Stimulated activated CD8-positive, alpha-beta memory T cell treated with anti-CD3 and anti-CD28 coated beads, Interleukin-4, amount 100 ng/mL, for 4 hours (primary cell): ENCODE data around the gene PGR.

Source experiments
- DNase-seq, 2 donors: peaks; one replicate each; pipeline ENCODE4 v3.0.0-alpha.2; 2020; ENCODE audit warnings: low read depth in 2 of 2, low spot score in 1 of 2

Gene PGR

DNA sequence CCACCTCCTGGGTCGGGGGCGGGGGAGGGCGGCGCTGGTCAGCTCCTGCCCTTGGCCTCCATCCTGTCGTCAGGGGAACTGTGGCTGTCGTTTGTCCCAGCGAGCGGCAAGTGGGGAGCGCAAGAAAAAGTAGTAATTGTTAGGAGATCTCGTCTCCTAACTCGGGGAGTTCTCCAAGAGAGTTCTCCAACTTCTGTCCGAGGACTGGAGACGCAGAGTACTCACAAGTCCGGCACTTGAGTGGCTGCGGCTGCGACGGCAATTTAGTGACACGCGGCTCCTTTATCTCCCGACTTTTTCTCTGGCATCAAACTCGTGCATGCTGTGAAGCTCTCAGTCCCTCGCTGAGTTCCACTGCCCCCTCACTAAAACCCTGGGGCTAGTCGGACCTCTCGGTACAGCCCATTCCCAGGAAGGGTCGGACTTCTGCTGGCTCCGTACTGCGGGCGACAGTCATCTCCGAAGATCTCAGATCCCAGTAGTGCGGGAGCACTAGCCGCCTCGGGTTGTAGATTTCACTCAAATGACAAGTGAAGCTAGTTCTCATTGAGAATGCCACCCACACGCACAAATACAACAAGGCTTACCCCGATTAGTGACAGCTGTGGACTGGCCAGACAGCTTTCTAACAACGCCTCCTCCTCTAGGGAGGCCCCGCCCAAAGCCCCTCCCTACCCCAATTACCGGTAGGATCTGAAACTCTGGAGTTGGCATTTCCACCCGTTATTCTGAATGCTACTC is at the start of gene PGR:
TSS of gene PGR (minus strand) at position 611 of the 741 bp plus-strand sequence. CDS start 743 bp downstream, outside the sequence.
- DNase-seq: no peak

- DNase-seq: no peak
These were observed 46.8 kb upstream of the PGR start for GRCh38 chr11:101176381-101176780.

DNA sequence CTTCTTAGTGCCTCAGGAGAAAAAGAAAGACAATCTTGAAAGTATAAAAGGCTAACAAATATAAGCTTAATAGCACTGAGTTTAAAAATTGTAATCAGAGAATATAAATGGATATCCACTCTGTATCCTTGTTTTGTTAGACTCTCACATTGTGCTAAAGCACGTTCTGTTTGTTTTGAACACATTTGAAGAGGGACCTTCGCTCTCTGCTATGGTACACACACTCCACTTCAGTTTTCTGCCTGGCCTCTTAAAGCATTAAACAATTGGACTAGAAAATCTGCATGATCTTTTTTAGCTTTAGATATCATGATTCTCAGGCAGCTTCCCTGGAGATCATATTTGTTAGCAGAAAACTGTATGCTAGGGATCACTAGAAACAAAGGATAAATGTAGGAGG is 40.3 kb upstream of the PGR start:
- no peak for DNase-seq

GRCh38 chr11:101166038-101166437 is 36.4 kb upstream of the PGR start:
- no peak for DNase-seq

DNA sequence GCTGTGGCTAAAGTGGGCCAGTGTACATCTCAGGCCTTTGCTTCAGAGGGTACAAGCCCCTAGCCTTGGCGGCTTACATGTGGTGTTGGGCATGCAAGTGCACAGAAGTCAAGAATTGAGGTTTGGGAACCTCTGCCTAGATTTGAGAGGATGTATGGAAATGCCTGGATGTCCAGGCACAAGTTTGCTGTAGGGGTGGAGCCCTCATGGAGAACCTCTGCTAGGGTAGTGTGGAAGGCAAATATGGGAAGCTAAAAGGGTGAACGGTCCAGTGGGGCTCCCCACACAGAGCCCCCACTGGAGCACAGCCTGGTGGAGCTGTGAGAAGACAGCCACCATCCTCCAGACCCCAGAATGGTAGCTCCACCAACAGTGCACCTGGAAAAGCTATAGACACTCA is 28.5 kb upstream of the PGR start:
- no peak for DNase-seq

- no peak for DNase-seq
These were observed 8.8 kb upstream of the PGR start for GRCh38 chr11:101138245-101138930.

DNA sequence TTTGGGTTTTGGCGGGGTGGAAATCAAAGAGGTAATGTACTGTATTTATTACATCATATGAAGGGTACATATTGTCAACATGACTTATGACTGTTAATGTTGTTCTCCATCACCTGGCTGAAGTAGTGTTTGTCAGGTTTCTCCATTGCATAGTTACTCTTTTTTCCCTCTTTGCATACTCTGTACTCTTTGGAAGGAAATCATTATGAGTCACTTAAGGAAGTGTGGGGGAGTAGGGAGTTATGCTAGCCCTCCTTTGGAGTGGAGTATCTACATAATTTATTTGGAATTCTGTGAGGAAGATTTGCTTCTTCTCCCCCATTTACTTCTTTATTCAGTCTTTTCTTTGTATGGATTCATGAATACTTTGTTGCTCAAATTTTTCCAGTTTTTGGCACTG is 3.6 kb upstream of the PGR start:
- DNase-seq: no peak

DNA sequence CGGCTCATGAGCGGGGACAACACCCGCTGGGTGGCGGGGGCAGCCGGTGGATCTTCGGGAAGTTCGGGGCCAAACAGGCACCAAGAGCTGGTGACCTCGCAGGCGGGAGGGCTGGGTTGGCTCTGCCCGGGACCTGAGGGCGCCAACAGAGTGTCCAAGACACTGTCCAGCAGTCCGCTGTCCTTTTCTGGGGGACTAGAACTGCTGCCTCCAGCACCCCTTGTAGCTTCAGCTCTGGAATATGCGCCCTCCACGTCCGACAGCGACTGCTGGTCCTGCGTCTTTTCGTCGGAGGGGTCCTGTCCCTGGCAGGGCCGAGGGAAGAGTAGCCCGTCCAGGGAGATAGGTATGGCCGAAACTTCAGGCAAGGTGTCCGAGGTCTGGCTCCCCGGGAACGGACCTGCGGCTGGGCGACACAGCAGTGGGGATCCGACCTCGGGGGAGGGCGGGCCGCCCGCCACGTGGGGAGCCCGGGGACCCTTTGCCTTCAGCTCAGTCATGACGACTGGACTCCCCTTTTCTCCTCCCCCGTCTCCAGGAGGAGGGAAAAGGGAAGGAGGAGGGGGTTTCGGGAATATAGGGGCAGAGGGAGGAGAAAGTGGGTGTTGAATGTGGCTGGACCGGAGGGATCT is 926 bp downstream of the PGR start:
- DNase-seq: no peak

DNA sequence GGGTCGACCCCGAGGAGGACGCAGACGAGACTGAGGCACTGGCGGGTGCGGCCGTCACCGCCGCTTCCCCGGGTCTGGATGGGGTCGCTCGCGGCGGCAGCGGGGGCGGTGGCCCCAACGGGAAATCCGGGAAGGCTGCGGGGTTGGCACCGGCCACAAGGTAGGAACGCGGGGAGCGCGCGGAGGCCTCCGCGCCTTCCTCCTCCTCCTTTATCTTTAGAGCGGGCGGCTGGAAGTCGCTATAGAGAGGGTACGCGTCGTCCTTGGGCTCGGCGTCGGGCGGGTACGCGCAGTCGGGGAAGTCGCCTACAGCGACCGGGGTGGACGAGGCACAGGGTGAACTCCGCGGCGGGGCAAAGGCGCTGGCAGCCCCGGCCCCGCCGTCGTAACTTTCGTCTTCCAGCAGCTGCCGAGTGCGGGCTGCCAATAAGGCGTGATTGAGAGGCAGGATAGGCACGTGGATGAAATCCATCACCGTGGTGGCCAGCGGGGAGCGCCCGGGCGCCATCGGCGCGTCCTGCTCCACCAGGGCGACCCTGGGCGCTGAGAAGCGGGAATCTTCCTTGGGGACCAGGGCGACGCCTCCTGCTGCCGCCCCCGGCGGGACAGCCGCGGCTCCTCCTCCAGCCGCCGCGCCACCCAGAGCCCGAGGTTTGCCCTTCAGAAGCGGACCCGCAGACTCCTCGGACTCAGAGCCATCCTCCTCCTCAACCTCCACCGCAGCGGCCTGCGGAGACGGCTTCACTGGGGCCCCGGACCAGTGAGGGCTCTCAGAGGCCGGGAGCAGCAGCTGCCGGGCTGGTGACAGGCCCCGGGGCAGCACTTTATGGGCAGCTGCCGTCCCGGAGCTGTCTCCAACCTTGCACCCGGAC is 1.7 kb downstream of the PGR start:
- no peak for DNase-seq

DNA sequence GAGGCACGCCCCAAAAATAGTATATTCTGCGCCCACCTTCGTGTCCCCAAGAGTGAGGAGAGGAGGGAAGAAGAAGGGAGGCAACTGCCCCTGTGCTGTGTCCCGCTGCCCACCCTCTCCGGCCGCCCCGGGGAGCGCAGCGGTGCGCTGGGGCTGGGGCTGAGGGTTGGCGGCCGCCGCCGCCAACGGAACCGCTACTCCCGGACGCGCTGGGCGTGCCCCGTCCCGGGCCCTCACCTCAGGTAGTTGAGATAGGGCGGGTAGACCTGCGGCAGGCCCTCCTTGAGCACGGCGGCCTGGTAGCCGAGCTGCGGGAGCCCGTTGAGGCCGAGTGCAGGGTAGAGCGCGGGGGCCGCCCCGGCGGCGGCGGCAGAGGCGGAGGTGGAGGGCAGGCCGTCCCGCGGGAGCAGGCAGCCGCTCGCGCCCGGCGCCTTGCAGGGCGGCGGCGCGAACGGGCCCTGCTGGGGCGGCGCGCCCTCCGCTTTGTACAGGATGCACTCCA is 2.4 kb downstream of the PGR start:
- DNase-seq: no peak

DNA sequence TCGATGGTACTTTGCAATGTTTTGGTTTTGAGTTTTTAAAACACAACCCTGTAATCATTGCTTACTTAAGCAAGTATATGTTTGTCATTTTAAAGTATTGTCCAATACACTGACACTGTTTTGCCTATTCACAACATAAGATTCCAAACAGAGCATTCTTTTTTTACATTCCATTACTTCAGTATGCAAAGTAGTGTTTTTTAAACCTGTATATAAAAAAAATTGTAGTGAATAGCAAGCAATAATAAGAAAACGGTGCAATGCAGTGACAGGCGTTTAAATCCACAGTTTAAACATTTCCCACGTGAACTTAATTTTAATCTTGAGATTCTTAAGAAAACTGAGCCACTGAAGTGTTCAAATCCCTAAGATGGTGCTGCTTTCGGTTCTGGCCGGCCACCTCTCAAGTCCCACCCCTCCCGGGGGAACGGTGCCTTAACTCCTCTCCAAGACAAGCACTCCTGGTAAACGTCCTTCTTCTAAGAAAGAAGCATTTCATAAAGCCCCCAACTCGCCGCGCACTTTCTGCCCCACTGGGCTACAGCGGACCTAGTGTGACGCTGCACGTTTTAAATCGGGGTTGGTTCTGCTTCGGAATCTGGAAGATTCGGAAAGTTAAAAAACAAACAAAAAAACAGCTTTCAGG is 2.9 kb downstream of the PGR start:
- DNase-seq: no peak

- DNase-seq: no peak
These were observed 13.9 kb downstream of the PGR start for GRCh38 chr11:101115671-101116160.

- DNase-seq: no peak
These were observed 16.1 kb downstream of the PGR start for GRCh38 chr11:101113540-101113939.

DNA sequence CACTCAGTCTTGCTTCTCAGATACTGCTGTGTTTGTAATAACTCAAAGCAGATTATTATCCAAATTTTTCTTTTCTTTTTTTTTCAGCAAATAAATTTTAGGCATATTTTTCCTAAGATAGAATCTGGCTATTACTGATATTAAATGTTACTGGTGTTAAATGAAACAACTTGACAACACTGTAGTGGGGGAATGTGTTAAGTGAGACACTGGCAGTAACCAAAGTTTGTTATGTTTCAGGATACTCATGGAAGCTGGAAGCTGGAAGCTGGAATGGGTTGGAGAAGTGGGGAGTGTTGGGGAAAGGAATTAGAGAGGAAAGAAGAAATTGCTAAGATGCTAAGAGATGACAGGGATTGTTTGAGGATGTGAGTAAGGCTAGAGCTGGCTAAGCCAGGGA is 24.9 kb downstream of the PGR start:
- no peak for DNase-seq

- no peak for DNase-seq
These were observed 26.2 kb downstream of the PGR start for GRCh38 chr11:101103433-101103832.

- no peak for DNase-seq
These were observed 29.0 kb downstream of the PGR start for GRCh38 chr11:101100601-101101000.

GRCh38 chr11:101096036-101096704 is 33.4 kb downstream of the PGR start:
- no peak for DNase-seq

GRCh38 chr11:101091781-101092180 is 37.8 kb downstream of the PGR start:
- DNase-seq: no peak

- no peak for DNase-seq
These were observed 38.8 kb downstream of the PGR start for GRCh38 chr11:101090679-101091270.

GRCh38 chr11:101083335-101083734 is 46.3 kb downstream of the PGR start:
- no peak for DNase-seq
